ENCODE measurements around the gene XCL1. TPM values are rescaled to one million over a fixed set of nuclear protein-coding genes. Genes with fewer than 3 reads are reported as not detected.

The XCL1 gene
- total and polyA plus RNA-seq, 2 experiments from 2014 or later, result 0.24 TPM; not detected in 1

DNA sequence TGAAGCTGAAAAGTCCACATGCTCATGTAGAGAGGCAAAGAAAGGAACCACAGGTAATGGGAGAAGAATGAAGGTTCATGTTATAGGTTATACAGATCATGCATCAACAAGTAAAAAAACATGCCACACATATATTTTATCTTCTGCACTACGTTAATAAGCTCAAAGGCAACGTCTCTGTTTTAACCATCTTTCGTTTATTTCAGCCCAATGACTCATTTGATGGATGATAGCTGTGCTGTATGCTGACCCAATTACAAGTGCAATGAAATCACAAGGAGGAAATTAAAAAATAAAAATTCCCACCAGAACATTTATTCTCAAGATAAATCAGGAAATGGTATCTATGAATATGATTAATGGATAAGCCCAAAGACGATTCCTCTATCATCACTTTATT is 24.6 kb downstream of the XCL1 start:
- Mint-ChIP-seq H3K4me1 (no peaks in the 10 kb centered on the region), H3K36me3 (ENCODE audit: low read depth) (no peaks in the 10 kb centered on the region), H3K9me3 (no peaks in the 10 kb centered on the region), H3K27ac (no peak overlapping the region), H3K4me3 (no peak overlapping the region), H3K27me3 (ENCODE audit: insufficient read depth, low read depth, poor library complexity) (peaks cover 1% of the 10 kb centered on the region)
- ATAC-seq (no peak), DNase-seq (ENCODE audit: low spot score) (no peak)
- no peaks in the 10 kb centered on the region for H3K9me2 ChIP-seq (ENCODE audit: insufficient read depth)
- no peak overlapping the region for H3K27ac ChIP-seq (ENCODE audit: low read depth)
- no peak overlapping the region for H2AFZ ChIP-seq
- H3K4me3 ChIP-seq, result no peak overlapping the region
- H3F3A ChIP-seq (replicated peaks; ENCODE audit: low read depth), result no peaks in the 10 kb centered on the region
- no peaks in the 10 kb centered on the region for H4K20me1 ChIP-seq (replicated peaks; ENCODE audit: insufficient read depth)
- no peaks in the 10 kb centered on the region for H3K79me2 ChIP-seq (replicated peaks; ENCODE audit: insufficient read depth)
- H3K4me1 ChIP-seq (ENCODE audit: insufficient read depth), result no peaks in the 10 kb centered on the region
- no peak overlapping the region for H3K4me2 ChIP-seq
- H3K27me3 ChIP-seq (ENCODE audit: insufficient read depth), result no peaks in the 10 kb centered on the region
- TF ChIP-seq EZH2phosphoT487 (IDR thresholded peaks at IDR 0.05; ENCODE audit: unreplicated experiment) (no peak), JUNB (IDR thresholded peaks at IDR 0.05; ENCODE audit: unreplicated experiment) (no peak), CREB1 (CRISPR knock-in tag; IDR thresholded peaks at IDR 0.05; ENCODE audit: low read depth) (no peak)
- TF ChIP-seq, protein P1, sequence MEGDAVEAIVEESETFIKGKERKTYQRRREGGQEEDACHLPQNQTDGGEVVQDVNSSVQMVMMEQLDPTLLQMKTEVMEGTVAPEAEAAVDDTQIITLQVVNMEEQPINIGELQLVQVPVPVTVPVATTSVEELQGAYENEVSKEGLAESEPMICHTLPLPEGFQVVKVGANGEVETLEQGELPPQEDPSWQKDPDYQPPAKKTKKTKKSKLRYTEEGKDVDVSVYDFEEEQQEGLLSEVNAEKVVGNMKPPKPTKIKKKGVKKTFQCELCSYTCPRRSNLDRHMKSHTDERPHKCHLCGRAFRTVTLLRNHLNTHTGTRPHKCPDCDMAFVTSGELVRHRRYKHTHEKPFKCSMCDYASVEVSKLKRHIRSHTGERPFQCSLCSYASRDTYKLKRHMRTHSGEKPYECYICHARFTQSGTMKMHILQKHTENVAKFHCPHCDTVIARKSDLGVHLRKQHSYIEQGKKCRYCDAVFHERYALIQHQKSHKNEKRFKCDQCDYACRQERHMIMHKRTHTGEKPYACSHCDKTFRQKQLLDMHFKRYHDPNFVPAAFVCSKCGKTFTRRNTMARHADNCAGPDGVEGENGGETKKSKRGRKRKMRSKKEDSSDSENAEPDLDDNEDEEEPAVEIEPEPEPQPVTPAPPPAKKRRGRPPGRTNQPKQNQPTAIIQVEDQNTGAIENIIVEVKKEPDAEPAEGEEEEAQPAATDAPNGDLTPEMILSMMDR (conservative IDR thresholded peaks at IDR 0.05; ENCODE audit: low read depth in 2 of 2), result no peak
- TF ChIP-seq, protein P2, sequence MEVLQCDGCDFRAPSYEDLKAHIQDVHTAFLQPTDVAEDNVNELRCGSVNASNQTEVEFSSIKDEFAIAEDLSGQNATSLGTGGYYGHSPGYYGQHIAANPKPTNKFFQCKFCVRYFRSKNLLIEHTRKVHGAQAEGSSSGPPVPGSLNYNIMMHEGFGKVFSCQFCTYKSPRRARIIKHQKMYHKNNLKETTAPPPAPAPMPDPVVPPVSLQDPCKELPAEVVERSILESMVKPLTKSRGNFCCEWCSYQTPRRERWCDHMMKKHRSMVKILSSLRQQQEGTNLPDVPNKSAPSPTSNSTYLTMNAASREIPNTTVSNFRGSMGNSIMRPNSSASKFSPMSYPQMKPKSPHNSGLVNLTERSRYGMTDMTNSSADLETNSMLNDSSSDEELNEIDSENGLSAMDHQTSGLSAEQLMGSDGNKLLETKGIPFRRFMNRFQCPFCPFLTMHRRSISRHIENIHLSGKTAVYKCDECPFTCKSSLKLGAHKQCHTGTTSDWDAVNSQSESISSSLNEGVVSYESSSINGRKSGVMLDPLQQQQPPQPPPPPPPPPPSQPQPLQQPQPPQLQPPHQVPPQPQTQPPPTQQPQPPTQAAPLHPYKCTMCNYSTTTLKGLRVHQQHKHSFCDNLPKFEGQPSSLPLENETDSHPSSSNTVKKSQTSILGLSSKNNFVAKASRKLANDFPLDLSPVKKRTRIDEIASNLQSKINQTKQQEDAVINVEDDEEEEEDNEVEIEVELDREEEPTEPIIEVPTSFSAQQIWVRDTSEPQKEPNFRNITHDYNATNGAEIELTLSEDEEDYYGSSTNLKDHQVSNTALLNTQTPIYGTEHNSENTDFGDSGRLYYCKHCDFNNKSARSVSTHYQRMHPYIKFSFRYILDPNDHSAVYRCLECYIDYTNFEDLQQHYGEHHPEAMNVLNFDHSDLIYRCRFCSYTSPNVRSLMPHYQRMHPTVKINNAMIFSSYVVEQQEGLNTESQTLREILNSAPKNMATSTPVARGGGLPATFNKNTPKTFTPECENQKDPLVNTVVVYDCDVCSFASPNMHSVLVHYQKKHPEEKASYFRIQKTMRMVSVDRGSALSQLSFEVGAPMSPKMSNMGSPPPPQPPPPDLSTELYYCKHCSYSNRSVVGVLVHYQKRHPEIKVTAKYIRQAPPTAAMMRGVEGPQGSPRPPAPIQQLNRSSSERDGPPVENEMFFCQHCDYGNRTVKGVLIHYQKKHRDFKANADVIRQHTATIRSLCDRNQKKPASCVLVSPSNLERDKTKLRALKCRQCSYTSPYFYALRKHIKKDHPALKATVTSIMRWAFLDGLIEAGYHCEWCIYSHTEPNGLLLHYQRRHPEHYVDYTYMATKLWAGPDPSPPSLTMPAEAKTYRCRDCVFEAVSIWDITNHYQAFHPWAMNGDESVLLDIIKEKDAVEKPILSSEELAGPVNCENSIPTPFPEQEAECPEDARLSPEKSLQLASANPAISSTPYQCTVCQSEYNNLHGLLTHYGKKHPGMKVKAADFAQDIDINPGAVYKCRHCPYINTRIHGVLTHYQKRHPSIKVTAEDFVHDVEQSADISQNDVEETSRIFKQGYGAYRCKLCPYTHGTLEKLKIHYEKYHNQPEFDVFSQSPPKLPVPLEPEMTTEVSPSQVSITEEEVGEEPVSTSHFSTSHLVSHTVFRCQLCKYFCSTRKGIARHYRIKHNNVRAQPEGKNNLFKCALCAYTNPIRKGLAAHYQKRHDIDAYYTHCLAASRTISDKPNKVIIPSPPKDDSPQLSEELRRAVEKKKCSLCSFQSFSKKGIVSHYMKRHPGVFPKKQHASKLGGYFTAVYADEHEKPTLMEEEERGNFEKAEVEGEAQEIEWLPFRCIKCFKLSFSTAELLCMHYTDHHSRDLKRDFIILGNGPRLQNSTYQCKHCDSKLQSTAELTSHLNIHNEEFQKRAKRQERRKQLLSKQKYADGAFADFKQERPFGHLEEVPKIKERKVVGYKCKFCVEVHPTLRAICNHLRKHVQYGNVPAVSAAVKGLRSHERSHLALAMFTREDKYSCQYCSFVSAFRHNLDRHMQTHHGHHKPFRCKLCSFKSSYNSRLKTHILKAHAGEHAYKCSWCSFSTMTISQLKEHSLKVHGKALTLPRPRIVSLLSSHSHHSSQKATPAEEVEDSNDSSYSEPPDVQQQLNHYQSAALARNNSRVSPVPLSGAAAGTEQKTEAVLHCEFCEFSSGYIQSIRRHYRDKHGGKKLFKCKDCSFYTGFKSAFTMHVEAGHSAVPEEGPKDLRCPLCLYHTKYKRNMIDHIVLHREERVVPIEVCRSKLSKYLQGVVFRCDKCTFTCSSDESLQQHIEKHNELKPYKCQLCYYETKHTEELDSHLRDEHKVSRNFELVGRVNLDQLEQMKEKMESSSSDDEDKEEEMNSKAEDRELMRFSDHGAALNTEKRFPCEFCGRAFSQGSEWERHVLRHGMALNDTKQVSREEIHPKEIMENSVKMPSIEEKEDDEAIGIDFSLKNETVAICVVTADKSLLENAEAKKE (CRISPR knock-in tag; IDR thresholded peaks at IDR 0.05), result no peak
- no peaks in the 10 kb centered on the region for H3K36me3 ChIP-seq (ENCODE audit: insufficient read depth)

Data from GM23338 (cell line).